ENCODE results near the gene TSC22D1. TPM values are rescaled to one million over a fixed set of nuclear protein-coding genes. Genes with fewer than 3 reads are reported as not detected.

TSC22D1 gene
- total and polyA plus RNA-seq, 2 of the 4 experiments (the other 2 are of a cell fraction) = 30.8 to 42.2 TPM

DNA sequence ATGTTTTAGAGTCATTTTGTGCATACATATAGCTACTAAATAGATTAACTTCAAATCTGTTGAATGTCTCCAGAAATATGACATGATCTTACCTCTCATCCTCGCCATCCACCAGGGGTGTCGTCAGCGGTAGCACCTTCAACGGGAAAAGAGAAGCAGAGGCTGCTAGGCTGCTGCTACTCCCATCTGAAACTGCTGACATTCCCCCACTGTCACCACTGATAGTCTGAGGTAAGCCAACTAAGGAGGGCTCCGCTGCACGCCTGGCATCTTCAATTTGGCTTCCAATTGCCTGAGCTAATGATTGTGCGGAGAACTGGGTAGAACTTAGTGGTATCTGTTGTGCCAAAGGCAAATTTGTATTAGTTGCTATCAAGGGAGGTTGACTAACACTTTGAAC, 3.1 kb downstream of the TSC22D1 start:
- POLR2A ChIA-PET (ENCODE audit: unreplicated experiment) = no interaction called here
- Histone ChIP-seq H4K8ac (ENCODE audit: low read depth in 2 of 2, low read length in 2 of 2) (no peak overlapping the region), H3K4me3 (ENCODE audit: insufficient read depth, low read depth, low read length) (peak overlapping the region; percentile 43; the same call in 1 of the 2 replicates), H3K4me2 (ENCODE audit: low read depth, low read length) (peak overlapping the region; percentile 94), H3K14ac (replicated peaks; ENCODE audit: low read depth, low read length) (peak overlapping the region; percentile 76), H4K91ac (ENCODE audit: insufficient read depth, low read depth, low read length) (no peak overlapping the region), H3K23ac (ENCODE audit: low read depth, low read length) (peak overlapping the region; percentile 58; the same call in 1 of the 2 replicates), H3K56ac (ENCODE audit: extremely low read depth, insufficient read depth, low read length) (no peak overlapping the region), H2BK20ac (ENCODE audit: low read depth, low read length) (no peak overlapping the region), H3K18ac (ENCODE audit: low read depth, low read length) (no peak overlapping the region), H3K9me3 (ENCODE audit: control insufficient read depth, insufficient read depth, low read length) (no peaks in the 10 kb centered on the region), H2AFZ (replicated peaks; ENCODE audit: low read length, poor library complexity) (no peak overlapping the region), H2AK5ac (ENCODE audit: low read depth, low read length) (peak overlapping the region; percentile 45; the same call in 1 of the 2 replicates), H4K5ac (ENCODE audit: low read depth, low read length) (no peak overlapping the region), H3K36me3 (ENCODE audit: control insufficient read depth, insufficient read depth, low read length) (peaks cover 11% of the 10 kb centered on the region), H3K4me1 (ENCODE audit: control insufficient read depth, insufficient read depth, low read length) (peaks cover 25% of the 10 kb centered on the region), H3K27me3 (ENCODE audit: control insufficient read depth, insufficient read depth, low read length) (no peaks in the 10 kb centered on the region), H2AK9ac (replicated peaks; ENCODE audit: low read depth, low read length, poor library complexity) (peak overlapping the region; percentile 25), H3K4ac (ENCODE audit: low read depth, low read length) (no peak overlapping the region), H3K27ac (ENCODE audit: insufficient read depth, low read length) (no peak overlapping the region), H3K9me1 (ENCODE audit: insufficient read depth, low read length) (peaks cover 23% of the 10 kb centered on the region), H4K20me1 (ENCODE audit: insufficient read depth, low read length) (peaks cover 39% of the 10 kb centered on the region), H3K79me1 (ENCODE audit: low read depth in 1 of 2, low read length in 2 of 2) (peaks cover 24 to 56% of the 10 kb centered on the region in 2 experiments), H2BK120ac (ENCODE audit: low read depth, low read length) (no peak overlapping the region), H2BK5ac (ENCODE audit: low read depth, low read length, poor library complexity, severe bottlenecking) (no peak overlapping the region), H2BK15ac (ENCODE audit: low read depth, low read length) (no peak overlapping the region), H3K9ac (ENCODE audit: low read depth, low read length) (no peak overlapping the region)
- intact Hi-C loops (cut with micrococcal nuclease) (loop anchor here (5.0 kb wide), 1 partner anchor 36 kb away; no protein-coding TSS in a partner anchor), dilution Hi-C loops (cut with HindIII; ENCODE audit: low sequenced_read_pairs, unreplicated experiment) (no loop called here), in situ Hi-C loops (cut with MboI; ENCODE audit: low sequenced_read_pairs) (no loop called here)
- no peak for DNase-seq
- ATAC-seq (ENCODE audit: low read depth) = no peak
- WGBS, 2 experiments (ENCODE audit: extremely low coverage in 2 of 2, insufficient read length in 1 of 2) = no CpG with 5 or more reads among the region's 7 CpGs
- CTCF ChIA-PET = interaction anchor here (0.6 kb wide), 1 partner anchor 306 kb away, joined by 3 read pairs; no protein-coding TSS in a partner anchor
- no TSS peak for BruUV-seq (replicated peaks)
- 0 out of 2 replicates have a peak, but pooled peaks have one; percentile 24 for TF ChIP-seq POLR2A (IDR thresholded peaks at IDR 0.05; ENCODE audit: low read depth, low read length)
- TF ChIP-seq, protein P1, sequence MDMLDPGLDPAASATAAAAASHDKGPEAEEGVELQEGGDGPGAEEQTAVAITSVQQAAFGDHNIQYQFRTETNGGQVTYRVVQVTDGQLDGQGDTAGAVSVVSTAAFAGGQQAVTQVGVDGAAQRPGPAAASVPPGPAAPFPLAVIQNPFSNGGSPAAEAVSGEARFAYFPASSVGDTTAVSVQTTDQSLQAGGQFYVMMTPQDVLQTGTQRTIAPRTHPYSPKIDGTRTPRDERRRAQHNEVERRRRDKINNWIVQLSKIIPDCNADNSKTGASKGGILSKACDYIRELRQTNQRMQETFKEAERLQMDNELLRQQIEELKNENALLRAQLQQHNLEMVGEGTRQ (IDR thresholded peaks at IDR 0.05; ENCODE audit: low read depth, low read length) = no peak

All from IMR-90 (cell line).